K562 (cell line): ENCODE measurements around the gene MC1R. TPM values are rescaled to one million over a fixed set of nuclear protein-coding genes. Genes with fewer than 3 reads are reported as not detected.

Experiments
- FIP1L1 ChIP-seq: fragments of 200-400 bp; formaldehyde crosslinking; IDR thresholded peaks from 2 replicates; pipeline ENCODE4 v1.6.1; 2018; ENCODE audit warnings: mild to moderate bottlenecking, low read depth, low read length; ENCODE audit not compliant: poor library complexity, severe bottlenecking
- HDAC2 ChIP-seq: fragments of 450-650 bp; IDR thresholded peaks from 2 replicates; pipeline ENCODE4 v1.6.1; 2016; ENCODE audit warnings: mild to moderate bottlenecking
- HNRNPLL ChIP-seq: fragments of 200-400 bp; formaldehyde crosslinking; IDR thresholded peaks from 2 replicates; pipeline ENCODE4 v1.6.1; 2017; ENCODE audit warnings: low read length, low read depth, mild to moderate bottlenecking; ENCODE audit not compliant: poor library complexity, severe bottlenecking
- MAZ ChIP-seq, 2 experiments: fragments of 450-650 bp in 1 of 2; sonication (generic) in 1 of 2; formaldehyde crosslinking; IDR thresholded peaks in 1 of 2; conservative IDR thresholded peaks in 1 of 2; 2 replicates each; pipeline versions ENCODE4 v1.4.0 to v1.5.0; 2020; ENCODE audit warnings: mild to moderate bottlenecking in 1 of 2, missing genetic modification reagents in 1 of 2
- MECOM ChIP-seq: fragments of 250-450 bp; sonication (Bioruptor Pico); IDR thresholded peaks from 2 replicates; pipeline ENCODE4 v1.8.0; 2022; ENCODE audit warnings: inconsistent platforms
- NFE2L1 ChIP-seq: fragments of 450-650 bp; IDR thresholded peaks from 2 replicates; pipeline ENCODE4 v1.6.1; 2016; ENCODE audit warnings: missing genetic modification characterization, low read depth, mild to moderate bottlenecking, missing compliant biosample characterization, moderate library complexity, borderline replicate concordance
- POLR2G ChIP-seq: fragments of 200-400 bp; formaldehyde crosslinking; IDR thresholded peaks from 2 replicates; pipeline ENCODE4 v1.6.1; 2017; ENCODE audit warnings: low read depth, mild to moderate bottlenecking, antibody characterized with exemption, low read length, moderate library complexity
- SIX5 ChIP-seq, 2 experiments: IDR thresholded peaks; 2 replicates each; pipeline ENCODE4 v1.6.1; 2011; ENCODE audit warnings: low read length in 2 of 2, borderline replicate concordance in 1 of 2, low read depth in 1 of 2, mild to moderate bottlenecking in 1 of 2, moderate library complexity in 1 of 2; ENCODE audit not compliant: insufficient read depth in 1 of 2
- SP1 ChIP-seq: sonication (generic); formaldehyde crosslinking; IDR thresholded peaks from 2 replicates; pipeline ENCODE4 v1.8.1; 2022; ENCODE audit warnings: mild to moderate bottlenecking, missing genetic modification reagents
- XRCC3 ChIP-seq: fragments of 450-650 bp; IDR thresholded peaks from 2 replicates; pipeline ENCODE4 v1.6.1; 2017; ENCODE audit warnings: mild to moderate bottlenecking, moderate library complexity
- ZNF316 ChIP-seq: fragments of 450-650 bp; IDR thresholded peaks from 2 replicates; pipeline ENCODE4 v1.6.1; 2016
- ZNF584 ChIP-seq: fragments of 200-800 bp; sonication (Bioruptor generic); IDR thresholded peaks from 2 replicates; pipeline ENCODE4 v1.6.1; 2016; ENCODE audit warnings: low read depth, mild to moderate bottlenecking, missing genetic modification characterization, missing compliant biosample characterization
- ZNF785 ChIP-seq: fragments of 250-450 bp; sonication (Bioruptor Pico); IDR thresholded peaks from 2 replicates; pipeline ENCODE4 v1.4.0; 2020; ENCODE audit warnings: mild to moderate bottlenecking
- polyA plus RNA-seq, 8 experiments: library from polyadenylated mRNA; depleted of rRNA in 4 of 8; stranded (reverse) in 5 of 8; unstranded in 3 of 8; fragments of >200 nt; fragmentation: Nextera tagmentation in 2 of 8; fragmentation: Illumina TruSeq in 1 of 8; extraction: Ambion mirVana in 2 of 8; extraction: Trizol in 1 of 8; gene quantifications; 2 replicates each; pipeline versions ENCODE4 v1.2.1 to v1.2.3, GENCODE V29; 2011 to 2014; ENCODE audit warnings: inconsistent platforms in 1 of 8, missing spikeins in 1 of 8
- total RNA-seq, 7 experiments: library from RNA; depleted of rRNA in 6 of 7; stranded (reverse); fragments of >200 nt in 6 of 7; fragmentation: Illumina TruSeq in 2 of 7; extraction: Trizol in 2 of 7; gene quantifications; 2 replicates each; pipeline versions ENCODE4 v1.2.1 to v1.2.3, GENCODE V29; 2011 to 2021; ENCODE audit warnings: low replicate concordance in 1 of 7
- TF ChIP-seq, protein P1 (sequence below): sonication (generic); formaldehyde crosslinking; IDR thresholded peaks from 2 replicates; pipeline ENCODE4 v1.8.1; 2023; ENCODE audit warnings: mild to moderate bottlenecking, missing genetic modification reagents
- TF ChIP-seq, protein P2 (sequence below): fragments of 450-650 bp; IDR thresholded peaks from 2 replicates; pipeline ENCODE4 v1.6.1; 2016; ENCODE audit warnings: low read depth, mild to moderate bottlenecking, moderate library complexity
- TF ChIP-seq, protein P3 (sequence below), 2 experiments: fragments of 450-650 bp; formaldehyde crosslinking in 1 of 2; IDR thresholded peaks; 2 replicates each; pipeline versions ENCODE4 v1.4.0 to v1.6.1; 2014 to 2020; ENCODE audit warnings: mild to moderate bottlenecking in 2 of 2, borderline replicate concordance in 1 of 2, low read depth in 1 of 2

Gene MC1R
- total and polyA plus RNA-seq, 9 of the 15 experiments (the other 6 are each of a cell fraction or from before 2014, with no cell fraction given) = 0.14 to 5.3 (median 2.5) TPM; not detected in 1

DNA sequence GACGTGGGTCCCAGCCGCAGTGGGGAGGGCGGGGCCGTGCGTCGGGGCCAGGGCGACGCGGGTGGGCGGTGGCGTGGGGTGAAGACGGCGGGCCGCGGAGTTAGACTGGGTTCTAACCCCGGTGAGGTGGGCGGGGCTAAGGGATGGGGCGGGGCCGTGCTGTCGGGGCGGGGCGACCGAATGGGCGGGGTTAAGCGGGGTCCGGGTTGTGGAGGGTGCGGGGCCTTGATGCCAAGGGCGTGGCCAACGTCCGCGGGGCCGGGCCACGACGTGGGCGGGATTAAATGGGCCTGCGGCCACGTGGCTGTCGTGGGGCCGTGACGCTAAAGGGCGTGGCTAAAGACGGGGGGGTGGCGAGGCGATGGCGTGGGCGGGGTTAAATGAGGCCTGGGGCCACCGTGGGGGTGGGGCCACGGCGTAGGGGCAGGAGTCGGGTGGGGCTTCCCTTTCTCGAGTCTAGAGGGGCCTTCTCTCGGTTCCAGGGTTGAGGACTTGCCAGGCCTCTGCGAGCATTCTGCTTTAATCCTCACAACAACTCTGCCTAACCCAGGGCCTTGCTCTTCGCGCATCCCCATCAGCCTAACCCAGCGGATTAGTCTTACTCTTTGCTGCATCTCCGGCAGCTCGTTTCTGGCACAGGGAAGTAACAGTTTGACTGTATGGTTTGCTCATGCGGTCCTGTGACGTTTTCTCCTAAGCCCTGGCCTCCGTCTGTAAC, 44.5 kb upstream of the MC1R start (continued):
- TF ChIP-seq, protein P1, sequence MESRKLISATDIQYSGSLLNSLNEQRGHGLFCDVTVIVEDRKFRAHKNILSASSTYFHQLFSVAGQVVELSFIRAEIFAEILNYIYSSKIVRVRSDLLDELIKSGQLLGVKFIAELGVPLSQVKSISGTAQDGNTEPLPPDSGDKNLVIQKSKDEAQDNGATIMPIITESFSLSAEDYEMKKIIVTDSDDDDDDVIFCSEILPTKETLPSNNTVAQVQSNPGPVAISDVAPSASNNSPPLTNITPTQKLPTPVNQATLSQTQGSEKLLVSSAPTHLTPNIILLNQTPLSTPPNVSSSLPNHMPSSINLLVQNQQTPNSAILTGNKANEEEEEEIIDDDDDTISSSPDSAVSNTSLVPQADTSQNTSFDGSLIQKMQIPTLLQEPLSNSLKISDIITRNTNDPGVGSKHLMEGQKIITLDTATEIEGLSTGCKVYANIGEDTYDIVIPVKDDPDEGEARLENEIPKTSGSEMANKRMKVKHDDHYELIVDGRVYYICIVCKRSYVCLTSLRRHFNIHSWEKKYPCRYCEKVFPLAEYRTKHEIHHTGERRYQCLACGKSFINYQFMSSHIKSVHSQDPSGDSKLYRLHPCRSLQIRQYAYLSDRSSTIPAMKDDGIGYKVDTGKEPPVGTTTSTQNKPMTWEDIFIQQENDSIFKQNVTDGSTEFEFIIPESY (CRISPR knock-in tag) = peak; percentile 11; the same call in 1 of the 2 replicates
- TF ChIP-seq, protein P2, sequence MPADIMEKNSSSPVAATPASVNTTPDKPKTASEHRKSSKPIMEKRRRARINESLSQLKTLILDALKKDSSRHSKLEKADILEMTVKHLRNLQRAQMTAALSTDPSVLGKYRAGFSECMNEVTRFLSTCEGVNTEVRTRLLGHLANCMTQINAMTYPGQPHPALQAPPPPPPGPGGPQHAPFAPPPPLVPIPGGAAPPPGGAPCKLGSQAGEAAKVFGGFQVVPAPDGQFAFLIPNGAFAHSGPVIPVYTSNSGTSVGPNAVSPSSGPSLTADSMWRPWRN = peak; percentile 94
- no peak for TF ChIP-seq HDAC2
- no peak for TF ChIP-seq MECOM (CRISPR knock-in tag)
- no peak for TF ChIP-seq HNRNPLL
- TF ChIP-seq ZNF785 = no peak
- TF ChIP-seq XRCC3 = no peak
- TF ChIP-seq ZNF584 (CRISPR knock-in tag) = no peak
- peak; percentile 91 for TF ChIP-seq SP1
- TF ChIP-seq SIX5 (IDR thresholded peaks at IDR 0.05; ENCODE audit: borderline replicate concordance in 1 of 2, insufficient read depth in 1 of 2, low read depth in 1 of 2, low read length in 2 of 2) = no peak
- no peak for TF ChIP-seq NFE2L1 (tag)
- TF ChIP-seq MAZ (CRISPR knock-in tag; conservative IDR thresholded peaks at IDR 0.05 in 1 of 2, IDR thresholded peaks at IDR 0.05 in 1 of 2) = peak; percentile 22 to 77; a peak in 3 of 4 replicates
- TF ChIP-seq POLR2G = no peak
- no peak for TF ChIP-seq ZNF316
- TF ChIP-seq, protein P3, sequence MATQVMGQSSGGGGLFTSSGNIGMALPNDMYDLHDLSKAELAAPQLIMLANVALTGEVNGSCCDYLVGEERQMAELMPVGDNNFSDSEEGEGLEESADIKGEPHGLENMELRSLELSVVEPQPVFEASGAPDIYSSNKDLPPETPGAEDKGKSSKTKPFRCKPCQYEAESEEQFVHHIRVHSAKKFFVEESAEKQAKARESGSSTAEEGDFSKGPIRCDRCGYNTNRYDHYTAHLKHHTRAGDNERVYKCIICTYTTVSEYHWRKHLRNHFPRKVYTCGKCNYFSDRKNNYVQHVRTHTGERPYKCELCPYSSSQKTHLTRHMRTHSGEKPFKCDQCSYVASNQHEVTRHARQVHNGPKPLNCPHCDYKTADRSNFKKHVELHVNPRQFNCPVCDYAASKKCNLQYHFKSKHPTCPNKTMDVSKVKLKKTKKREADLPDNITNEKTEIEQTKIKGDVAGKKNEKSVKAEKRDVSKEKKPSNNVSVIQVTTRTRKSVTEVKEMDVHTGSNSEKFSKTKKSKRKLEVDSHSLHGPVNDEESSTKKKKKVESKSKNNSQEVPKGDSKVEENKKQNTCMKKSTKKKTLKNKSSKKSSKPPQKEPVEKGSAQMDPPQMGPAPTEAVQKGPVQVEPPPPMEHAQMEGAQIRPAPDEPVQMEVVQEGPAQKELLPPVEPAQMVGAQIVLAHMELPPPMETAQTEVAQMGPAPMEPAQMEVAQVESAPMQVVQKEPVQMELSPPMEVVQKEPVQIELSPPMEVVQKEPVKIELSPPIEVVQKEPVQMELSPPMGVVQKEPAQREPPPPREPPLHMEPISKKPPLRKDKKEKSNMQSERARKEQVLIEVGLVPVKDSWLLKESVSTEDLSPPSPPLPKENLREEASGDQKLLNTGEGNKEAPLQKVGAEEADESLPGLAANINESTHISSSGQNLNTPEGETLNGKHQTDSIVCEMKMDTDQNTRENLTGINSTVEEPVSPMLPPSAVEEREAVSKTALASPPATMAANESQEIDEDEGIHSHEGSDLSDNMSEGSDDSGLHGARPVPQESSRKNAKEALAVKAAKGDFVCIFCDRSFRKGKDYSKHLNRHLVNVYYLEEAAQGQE (IDR thresholded peaks at IDR 0.05; ENCODE audit: borderline replicate concordance) = peak; percentile 9; the same call in 1 of the 2 replicates
- TF ChIP-seq, protein P3 (CRISPR knock-in tag; IDR thresholded peaks at IDR 0.05; ENCODE audit: low read depth) = no peak
- TF ChIP-seq FIP1L1 = peak; percentile 30
